Pulmonary artery endothelial cell (primary cell): ENCODE data around the gene ADRB2. TPM values are rescaled to one million over a fixed set of nuclear protein-coding genes. Genes with fewer than 3 reads are reported as not detected.
"Not testable (repeated sequence)": the region's sequence is repeated elsewhere in the genome, so short reads cannot be mapped to it uniquely, and the experiment has no call there.

Experiments
- DNase-seq: peaks from one replicate; pipeline ENCODE4 v3.0.0-alpha.2; 2011; ENCODE audit warnings: low read depth, low spot score
- total RNA-seq: library from RNA; depleted of rRNA; stranded (reverse); fragments of >200 nt; gene quantifications from 2 replicates; pipeline ENCODE4 v1.2.3, GENCODE V29; 2014

The ADRB2 gene
- total RNA-seq, 1 donor from 2014 or later: 3.1 TPM

DNA sequence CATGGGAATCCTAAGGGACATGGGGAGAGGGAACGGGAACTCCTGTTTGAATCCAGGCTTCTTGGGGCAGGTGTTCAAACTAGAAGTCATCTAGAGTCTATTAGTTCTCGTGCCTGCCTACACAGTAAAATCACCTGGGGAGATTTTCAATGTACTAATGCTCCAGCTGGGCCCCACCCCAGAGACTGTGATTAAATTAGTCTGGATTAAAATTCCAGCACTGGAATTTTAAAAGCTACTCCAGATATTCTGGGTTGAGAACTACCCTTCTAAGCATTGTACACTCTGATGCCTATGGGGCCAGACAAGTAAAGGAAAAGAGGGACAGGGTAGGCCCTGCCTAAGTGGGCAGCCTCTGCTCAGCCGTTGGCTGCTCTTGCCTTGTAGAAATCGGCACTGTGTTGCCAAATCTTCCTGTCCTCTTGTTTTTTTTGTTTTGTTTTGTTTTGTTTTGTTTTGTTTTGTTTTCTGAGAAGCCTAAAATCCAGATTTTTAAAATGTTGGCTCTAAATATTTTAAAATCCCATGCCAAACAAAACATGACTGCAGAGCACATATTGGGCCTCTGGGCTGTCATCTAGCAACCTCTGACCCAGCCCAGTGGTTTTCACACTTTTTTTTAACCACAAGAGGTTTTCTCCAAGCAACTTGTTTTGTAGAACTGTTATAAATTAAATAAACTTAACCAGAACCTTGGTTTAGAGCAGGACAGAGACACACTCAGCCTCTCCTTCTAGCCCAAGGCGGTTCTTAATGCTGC is 29.0 kb downstream of the ADRB2 start:
- DNase-seq: no peak

DNA sequence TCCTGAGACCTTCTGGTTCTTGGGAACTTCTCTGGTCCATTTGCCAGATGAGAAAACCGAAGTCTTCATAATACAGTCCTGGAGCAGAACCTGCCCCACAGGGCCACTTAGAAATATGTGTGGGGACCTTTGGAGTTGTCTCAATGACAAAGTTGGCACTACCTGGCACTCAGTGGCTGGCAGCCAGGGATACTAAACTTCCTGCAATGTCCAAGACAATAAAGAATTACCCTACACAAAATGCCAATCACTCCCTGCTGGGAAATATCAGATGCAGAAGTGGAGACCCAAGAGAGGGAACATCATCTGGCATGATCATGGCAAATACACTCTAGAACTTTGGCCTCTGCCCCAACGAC is 29.6 kb downstream of the ADRB2 start:
- no peak for DNase-seq

DNA sequence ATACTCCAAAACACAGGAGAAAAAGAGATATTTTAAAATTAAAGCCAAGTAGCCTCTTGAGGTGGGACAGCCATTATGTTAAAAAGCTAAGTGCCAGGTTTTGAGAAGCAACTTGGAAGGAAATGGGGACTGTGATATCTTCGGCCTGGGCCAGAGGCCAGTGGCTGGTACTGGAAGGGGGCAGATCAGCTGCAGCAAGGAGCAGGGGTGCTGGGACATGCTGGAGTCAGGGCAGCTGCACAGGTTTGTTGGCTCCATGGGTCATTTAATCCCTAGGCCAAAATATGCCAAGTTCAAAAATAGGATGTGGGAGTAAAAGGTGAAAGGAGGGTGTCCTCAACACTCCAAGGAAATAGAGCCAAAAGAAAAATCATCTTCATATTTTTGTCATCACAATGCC is 30.0 kb downstream of the ADRB2 start:
- no peak for DNase-seq

DNA sequence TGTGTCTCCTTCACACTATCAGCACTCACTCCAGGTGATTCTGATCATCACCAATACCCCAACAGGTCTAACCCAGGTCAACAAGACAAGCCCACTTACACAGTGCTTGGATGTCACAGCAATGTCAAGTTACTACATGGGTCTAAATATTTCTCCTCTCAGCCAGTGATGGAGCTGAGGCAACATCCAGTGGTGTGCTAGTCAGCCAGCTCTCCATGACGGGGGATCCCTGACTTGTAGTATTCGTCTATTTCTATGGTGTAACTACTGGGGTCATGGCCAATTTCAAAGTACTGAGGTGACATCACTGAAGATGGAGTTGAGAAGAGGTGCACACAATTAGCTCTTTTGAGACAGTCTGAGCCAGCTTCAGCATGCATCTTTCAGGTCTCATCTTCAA is 31.1 kb downstream of the ADRB2 start:
- no peak for DNase-seq

DNA sequence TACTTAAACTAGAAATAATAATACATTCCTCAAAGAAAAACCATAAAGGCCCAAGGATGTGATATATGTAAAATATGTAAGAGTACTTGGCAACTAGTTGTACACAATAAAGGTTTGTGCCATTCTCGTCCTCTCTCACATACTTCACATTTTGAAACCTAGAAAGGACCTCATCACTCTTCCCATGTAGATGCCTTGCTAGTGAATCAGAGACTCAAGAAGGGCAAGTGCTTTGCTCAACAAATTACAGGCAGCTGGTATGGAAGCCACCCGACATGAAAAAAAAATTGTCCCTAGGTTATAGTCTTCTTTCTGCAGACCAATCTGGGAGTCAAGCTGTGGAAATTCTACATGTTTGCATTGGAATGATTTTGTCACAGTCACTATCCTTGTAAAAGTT is 31.7 kb downstream of the ADRB2 start:
- no peak for DNase-seq

DNA sequence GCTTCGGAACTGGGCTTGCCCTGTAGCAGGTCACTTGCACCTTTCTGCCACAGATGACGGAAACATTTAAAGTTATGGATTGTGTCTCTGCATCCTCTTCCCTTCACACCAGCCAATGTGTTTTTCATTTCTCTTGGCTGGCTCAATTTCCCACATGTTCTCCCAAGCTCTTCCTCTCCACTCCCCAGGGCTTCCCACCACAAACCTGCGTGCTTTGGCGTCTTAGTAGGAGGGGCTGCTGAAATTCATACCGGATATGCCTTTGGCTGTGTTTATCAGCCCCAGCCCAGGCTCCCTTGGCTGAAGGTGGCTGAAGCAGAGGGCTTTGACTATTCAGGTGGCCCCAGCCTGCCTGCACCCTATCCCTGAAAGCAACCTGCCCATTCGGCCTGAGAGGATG is 32.1 kb downstream of the ADRB2 start:
- DNase-seq: no peak

DNA sequence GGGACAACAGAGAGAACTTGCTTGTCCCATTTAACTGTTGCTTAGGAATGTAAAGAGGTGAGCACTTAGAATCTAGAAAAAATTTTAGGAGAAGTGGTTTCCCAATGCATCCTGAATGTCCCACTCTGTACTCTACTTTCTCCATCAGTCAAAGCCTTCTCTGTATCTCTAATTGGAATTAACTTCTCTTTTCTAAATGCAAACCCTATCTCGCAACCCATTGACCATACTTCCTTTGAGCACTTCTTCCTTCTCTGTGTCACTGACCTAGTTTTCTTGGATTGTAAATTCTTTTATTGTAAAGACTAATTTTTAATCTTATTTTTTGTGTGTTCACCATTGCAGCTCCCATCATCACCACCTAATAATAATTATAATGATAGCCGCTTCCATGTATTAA is 33.3 kb downstream of the ADRB2 start:
- DNase-seq: no peak

DNA sequence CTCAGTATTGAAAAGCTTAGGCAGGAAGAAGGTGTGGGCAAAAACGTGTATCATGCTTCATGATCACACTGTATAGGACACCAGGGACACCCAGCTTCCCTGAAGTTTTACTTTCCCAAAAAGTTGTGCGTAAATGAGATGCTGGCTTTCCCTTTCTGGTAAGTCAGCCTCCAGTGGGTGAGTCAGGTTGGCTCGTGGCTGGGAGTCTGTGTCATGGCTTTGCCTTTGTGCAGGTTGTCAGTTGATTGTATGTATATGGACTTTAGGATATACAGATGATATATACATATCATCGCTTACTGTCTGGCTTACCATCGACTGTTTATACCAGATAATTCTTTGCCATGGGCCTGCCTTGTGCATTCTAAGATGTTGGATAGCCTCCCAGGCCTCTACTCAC is 34.2 kb downstream of the ADRB2 start:
- no peak for DNase-seq

DNA sequence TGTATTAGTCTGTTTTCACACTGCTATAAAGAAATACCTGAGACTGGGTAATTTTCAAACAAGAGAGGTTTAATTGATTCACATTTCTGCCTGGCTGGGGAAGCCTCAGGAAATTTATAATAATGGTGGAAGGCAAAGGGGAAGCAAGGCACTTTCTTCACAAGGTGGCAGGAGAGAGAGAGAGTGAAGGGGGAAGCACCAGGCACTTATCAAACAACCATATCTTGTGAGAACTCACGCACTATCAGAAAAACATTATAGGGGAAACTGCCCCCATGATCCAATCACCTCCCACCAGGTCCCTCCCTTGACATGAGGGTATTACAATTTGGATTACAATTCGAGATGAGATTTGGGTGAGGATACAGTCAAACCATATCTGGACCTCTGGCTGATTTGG is 34.7 kb downstream of the ADRB2 start:
- DNase-seq: no peak

DNA sequence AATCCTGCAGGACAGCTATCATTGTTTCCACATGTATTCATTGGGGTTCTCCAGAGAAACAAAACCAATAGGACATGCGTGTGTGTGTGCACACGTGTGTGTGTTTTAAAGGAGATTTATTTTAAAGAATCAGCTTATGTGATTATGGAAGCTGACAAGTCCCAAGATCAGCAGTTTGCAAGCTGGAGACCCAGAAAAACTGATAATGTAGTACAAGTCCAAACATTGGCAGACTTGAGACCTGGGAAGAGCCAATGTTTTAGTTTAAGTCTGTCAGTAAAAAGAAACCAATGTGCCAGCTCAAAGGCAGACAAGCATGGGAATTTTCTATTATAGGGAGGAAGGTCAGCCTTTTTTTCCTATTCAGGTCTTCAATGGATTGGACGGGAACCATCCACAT is 35.3 kb downstream of the ADRB2 start:
- no peak for DNase-seq

DNA sequence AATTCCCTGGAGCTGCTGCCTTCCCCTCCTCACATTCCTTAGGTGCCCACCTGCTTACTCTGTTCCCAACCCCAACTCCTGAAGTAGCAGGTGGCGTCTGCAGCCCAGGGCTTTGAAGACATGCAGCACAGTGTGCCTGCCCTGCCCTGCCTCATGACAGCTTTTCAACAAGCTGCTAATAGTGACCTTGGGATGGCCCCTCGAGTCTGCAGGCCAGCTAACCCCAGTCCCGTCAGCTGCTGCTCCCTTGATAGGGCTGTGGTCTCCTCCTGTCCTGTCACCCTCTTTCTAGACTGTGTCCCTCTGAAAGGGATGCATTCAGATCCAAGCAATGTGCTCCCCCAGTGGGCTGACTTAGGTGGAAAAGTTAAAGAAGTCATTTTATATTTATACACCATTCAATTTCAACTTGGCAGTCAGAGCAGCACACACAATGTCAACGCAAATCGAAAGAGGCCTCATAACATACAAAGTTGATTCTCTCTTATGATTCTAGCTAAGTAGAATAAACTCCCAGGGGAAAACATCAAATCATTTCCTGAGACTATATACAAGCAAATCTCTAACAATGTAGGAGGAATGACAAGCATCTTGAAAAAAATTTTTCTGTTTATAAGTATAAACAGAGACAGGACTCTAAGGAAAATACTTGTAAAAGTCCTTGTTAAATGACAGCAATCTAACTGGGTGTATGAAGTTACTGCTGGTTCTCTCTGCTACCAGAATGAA is 37.9 kb downstream of the ADRB2 start:
- DNase-seq: no peak

DNA sequence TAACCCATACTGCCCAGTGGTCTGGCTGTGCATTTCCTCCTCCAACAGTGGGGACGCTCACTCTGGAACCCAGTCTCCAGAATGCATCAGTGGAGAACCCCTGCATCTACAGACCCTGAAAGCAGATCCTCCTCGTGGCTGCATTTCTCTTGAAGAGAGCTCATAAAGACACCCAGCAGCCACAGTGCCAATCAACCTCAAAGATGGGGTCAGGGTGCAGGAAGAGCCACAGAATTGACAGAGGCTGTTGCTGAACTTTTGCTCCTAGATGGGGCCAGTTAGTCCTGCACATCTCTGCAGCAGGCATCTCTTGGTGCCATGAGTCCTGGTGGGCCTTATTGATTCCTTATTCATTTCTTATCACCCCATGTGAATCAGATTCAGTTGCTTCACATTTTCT is 39.6 kb downstream of the ADRB2 start:
- DNase-seq: no peak

DNA sequence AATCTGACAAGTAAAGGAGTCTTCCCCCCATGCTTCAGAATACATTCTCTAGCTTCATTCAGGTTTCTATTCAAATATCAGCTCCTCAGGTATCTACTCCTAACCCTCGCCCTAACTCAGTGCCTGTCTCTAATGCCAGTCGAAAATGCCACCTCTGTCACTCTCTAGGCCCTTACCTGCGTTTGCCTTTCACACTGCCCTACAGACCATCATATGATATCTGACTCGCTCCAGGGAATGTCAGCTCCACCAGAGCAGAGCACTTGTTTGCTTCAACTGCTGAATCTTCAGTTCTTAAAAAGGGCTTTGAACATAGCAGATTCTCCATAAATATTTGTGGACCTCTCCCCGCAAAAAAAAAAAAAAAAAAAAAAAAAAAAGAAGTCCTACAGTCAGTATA is 46.7 kb downstream of the ADRB2 start:
- no peak for DNase-seq

DNA sequence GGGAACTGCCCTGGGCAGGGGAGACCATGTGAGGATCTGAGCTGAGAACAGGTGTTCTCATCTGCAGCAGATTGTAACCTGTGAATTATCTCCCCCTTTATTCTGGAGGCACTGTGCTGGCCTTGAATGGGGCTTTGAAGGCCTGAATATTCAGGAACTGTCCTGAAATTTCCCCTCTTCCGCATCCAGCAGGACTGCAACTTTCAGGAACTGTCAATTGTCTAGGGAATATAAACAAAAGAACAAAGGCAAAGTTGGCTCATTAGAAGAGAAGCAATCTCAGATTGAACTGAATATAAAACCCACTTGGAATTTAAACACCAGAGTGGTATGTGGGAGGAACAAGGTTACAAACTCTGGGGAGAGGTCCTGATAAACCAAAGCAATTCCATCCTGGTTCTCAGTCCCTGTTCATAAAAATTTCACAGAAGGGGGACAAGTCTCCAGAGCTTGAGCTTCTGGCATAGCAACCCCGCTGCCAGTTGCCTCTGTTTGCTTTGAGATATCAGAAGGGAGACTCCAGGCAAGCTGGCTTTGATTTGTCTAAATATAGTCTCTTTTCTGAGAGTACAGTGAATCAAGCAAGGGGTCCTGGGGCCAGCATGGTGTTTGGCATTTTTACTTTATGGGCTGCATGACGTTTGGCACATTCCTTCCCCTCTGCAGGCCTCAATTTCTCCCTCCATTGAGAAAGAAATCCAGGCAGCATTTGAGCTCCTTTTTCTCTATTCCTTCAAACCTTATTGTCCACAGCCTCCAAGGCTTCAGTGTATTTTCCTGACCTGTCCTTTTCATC is 47.5 kb downstream of the ADRB2 start:
- DNase-seq: no peak

DNA sequence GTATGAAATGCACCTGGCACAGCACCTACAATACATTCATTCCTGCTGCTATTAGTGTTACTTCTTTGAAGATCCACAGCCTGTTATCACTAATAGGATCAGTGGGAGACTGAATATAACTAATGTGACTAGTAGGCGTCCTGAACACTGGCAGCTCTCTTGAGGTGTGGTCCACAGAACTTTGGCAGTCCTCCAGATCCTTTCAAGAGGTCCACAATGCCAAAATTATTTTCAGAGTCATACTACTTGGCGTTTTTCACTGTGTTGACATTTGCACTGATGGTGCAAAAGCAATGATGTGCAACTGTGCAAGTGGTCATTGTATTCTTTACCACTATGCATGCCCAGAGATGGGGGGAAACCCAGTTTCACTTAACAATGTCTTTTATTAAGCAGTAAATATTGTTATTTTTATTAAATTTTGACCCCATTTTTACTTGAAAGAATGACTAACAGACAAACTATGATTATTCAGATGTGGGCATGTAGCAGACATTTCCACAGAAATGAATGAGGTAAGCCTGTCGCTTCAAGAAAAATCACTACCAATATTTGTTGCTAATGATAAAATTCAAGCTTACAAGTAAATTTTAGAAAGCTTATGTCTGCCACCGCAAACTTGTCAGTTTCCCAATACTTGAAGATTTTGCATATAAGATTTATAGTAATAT is 48.9 kb downstream of the ADRB2 start:
- no peak for DNase-seq

DNA sequence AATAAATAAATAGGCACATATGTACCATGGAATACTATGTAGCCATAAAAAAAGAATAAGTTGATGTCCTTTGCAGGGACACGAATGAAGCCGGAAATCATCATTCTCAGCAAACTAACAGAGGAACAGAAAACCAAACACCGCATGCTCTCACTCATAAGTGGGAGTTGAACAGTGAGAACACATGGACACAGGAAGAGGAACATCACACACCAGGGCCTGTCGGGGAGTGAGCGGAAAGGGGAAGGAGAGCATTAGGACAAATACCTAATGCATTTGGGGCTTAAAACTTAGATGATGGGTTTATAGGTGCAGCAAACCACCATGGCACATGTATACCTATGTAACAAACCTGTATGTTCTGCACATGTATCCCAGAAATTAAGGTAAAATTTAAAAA is 51.0 kb downstream of the ADRB2 start:
- DNase-seq: not testable (repeated sequence)

Other genes with a start within 250 kb of the ADRB2 start
- not detected in 2 replicates for gene HTR4, start 172.1 kb upstream of the ADRB2 start, total RNA-seq
- gene SH3TC2, start 236.5 kb downstream of the ADRB2 start, total RNA-seq: 2.5 and 5.5 TPM in 2 replicates